ENCODE measurements around the gene FIGN. TPM values are rescaled to one million over a fixed set of nuclear protein-coding genes. Genes with fewer than 3 reads are reported as not detected.

The FIGN gene
- polyA plus RNA-seq, 1 donor from 2014 or later, result 0.71 TPM

GRCh38 chr2:163667064-163667887, 68.5 kb downstream of the FIGN start:
- Histone ChIP-seq H3K9ac (ENCODE audit: low read length) (no peak overlapping the region), H3K4me3 (ENCODE audit: low read length) (no peak overlapping the region), H4K20me1 (ENCODE audit: insufficient read depth) (no peaks in the 10 kb centered on the region), H3K9me3 (ENCODE audit: low read length) (no peaks in the 10 kb centered on the region), H2AFZ (ENCODE audit: low read depth, low read length) (no peak overlapping the region), H3K27ac (ENCODE audit: low read length) (no peak overlapping the region), H3K27me3 (ENCODE audit: insufficient read depth, low read depth, low read length) (no peaks in the 10 kb centered on the region), H3K79me2 (replicated peaks; ENCODE audit: insufficient read depth, low read length) (no peaks in the 10 kb centered on the region), H3K36me3 (ENCODE audit: insufficient read depth, low read length) (no peaks in the 10 kb centered on the region), H3K4me2 (ENCODE audit: low read length) (no peak overlapping the region), H3F3A (ENCODE audit: insufficient read depth, low read length, poor library complexity, severe bottlenecking) (no peaks in the 10 kb centered on the region), H3K9me2 (ENCODE audit: insufficient read depth, low read length) (no peaks in the 10 kb centered on the region)
- TF ChIP-seq EZH2 (IDR thresholded peaks at IDR 0.05; ENCODE audit: borderline replicate concordance, insufficient read depth, low read length, poor library complexity, severe bottlenecking), result no peak
- no peak for TF ChIP-seq REST (IDR thresholded peaks at IDR 0.05; ENCODE audit: borderline replicate concordance)
- no peak for TF ChIP-seq POLR2AphosphoS5 (IDR thresholded peaks at IDR 0.05)
- TF ChIP-seq CTCF (IDR thresholded peaks at IDR 0.05; ENCODE audit: poor library complexity, severe bottlenecking), result no peak
- TF ChIP-seq RAD21 (conservative IDR thresholded peaks at IDR 0.05), result no peak
- no peak for TF ChIP-seq TAF1 (IDR thresholded peaks at IDR 0.05; ENCODE audit: low read depth)
- no peak for TF ChIP-seq EP300 (conservative IDR thresholded peaks at IDR 0.05; ENCODE audit: poor library complexity, severe bottlenecking)
- no peak for TF ChIP-seq SMC3 (conservative IDR thresholded peaks at IDR 0.05; ENCODE audit: poor library complexity)
- no peak for TF ChIP-seq MXI1 (conservative IDR thresholded peaks at IDR 0.05; ENCODE audit: poor library complexity, severe bottlenecking)

DNA sequence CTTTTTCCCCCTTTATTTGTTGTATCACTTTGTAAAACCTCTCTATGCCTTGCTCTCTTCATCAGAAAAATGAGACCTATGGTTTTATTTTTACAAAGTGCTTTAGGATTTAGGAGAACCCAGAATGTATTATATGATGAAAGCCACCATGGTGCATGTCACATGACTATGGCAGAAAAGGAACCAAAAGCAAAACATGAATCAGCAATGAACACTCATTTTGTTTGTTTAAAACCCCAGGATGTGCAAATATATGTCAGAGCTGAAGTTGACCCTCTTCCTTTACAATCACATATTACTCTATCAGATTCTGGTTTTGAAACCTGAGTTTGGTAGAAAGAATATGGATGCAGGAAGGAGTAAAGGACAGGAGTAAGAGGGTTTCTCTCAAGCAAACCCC, 70.0 kb downstream of the FIGN start:
- TF ChIP-seq CTCF (IDR thresholded peaks at IDR 0.05; ENCODE audit: poor library complexity, severe bottlenecking) (no peak), MXI1 (conservative IDR thresholded peaks at IDR 0.05; ENCODE audit: poor library complexity, severe bottlenecking) (no peak), SMC3 (conservative IDR thresholded peaks at IDR 0.05; ENCODE audit: poor library complexity) (no peak), EZH2 (IDR thresholded peaks at IDR 0.05; ENCODE audit: borderline replicate concordance, insufficient read depth, low read length, poor library complexity, severe bottlenecking) (no peak), EP300 (conservative IDR thresholded peaks at IDR 0.05; ENCODE audit: poor library complexity, severe bottlenecking) (no peak), REST (IDR thresholded peaks at IDR 0.05; ENCODE audit: borderline replicate concordance) (no peak), RAD21 (conservative IDR thresholded peaks at IDR 0.05) (no peak), TAF1 (IDR thresholded peaks at IDR 0.05; ENCODE audit: low read depth) (no peak), POLR2AphosphoS5 (IDR thresholded peaks at IDR 0.05) (no peak)
- Histone ChIP-seq H3K9me2 (ENCODE audit: insufficient read depth, low read length) (no peaks in the 10 kb centered on the region), H4K20me1 (ENCODE audit: insufficient read depth) (no peaks in the 10 kb centered on the region), H3F3A (ENCODE audit: insufficient read depth, low read length, poor library complexity, severe bottlenecking) (no peaks in the 10 kb centered on the region), H3K9ac (ENCODE audit: low read length) (no peak overlapping the region), H3K27ac (ENCODE audit: low read length) (no peak overlapping the region), H3K4me3 (ENCODE audit: low read length) (no peak overlapping the region), H3K79me2 (replicated peaks; ENCODE audit: insufficient read depth, low read length) (no peaks in the 10 kb centered on the region), H3K4me2 (ENCODE audit: low read length) (no peak overlapping the region), H3K9me3 (ENCODE audit: low read length) (no peaks in the 10 kb centered on the region), H3K27me3 (ENCODE audit: insufficient read depth, low read depth, low read length) (no peaks in the 10 kb centered on the region), H3K36me3 (ENCODE audit: insufficient read depth, low read length) (no peaks in the 10 kb centered on the region), H2AFZ (ENCODE audit: low read depth, low read length) (no peak overlapping the region)
